SK-N-SH (cell line): ENCODE data around the gene HOXC10. TPM values are rescaled to one million over a fixed set of nuclear protein-coding genes. Genes with fewer than 3 reads are reported as not detected.
A peak's percentile ranks its signal among the peaks of the same experiment; 100 is the strongest.

Experiments used
- CTCF ChIA-PET: fragments of 300-600, 350-600 bp; formaldehyde crosslinking; extraction: SDS; loops from one replicate; lab custom pipeline; 2021; lab: Yijun Ruan, JAX
- POLR2A ChIA-PET: fragments of 350-600 bp; sonication (Branson Sonifier 250); formaldehyde crosslinking; extraction: SDS; loops from one replicate; lab custom pipeline; 2020; ENCODE audit warnings: antibody characterized with exemption, inconsistent platforms; lab: Yijun Ruan, JAX
- DNase-seq: peaks from one replicate; pipeline ENCODE4 v3.0.0; 2012
- H2AFZ ChIP-seq: fragments of 200-600 bp; sonication (generic); 2 replicates; pipeline ENCODE4 v1.8.1; 2016; ENCODE audit warnings: antibody characterized with exemption, mild to moderate bottlenecking, low read depth
- H3F3A ChIP-seq: fragments of 200-600 bp; sonication (generic); replicated peaks from 2 replicates; pipeline ENCODE3; 2016; ENCODE audit warnings: antibody characterized with exemption, mild to moderate bottlenecking; ENCODE audit not compliant: insufficient read depth
- H3K27ac ChIP-seq, 2 experiments: fragments of 200-500 bp in 1 of 2; fragments of 200-600 bp in 1 of 2; sonication (Bioruptor generic) in 1 of 2; sonication (generic), shearing (Covaris generic) in 1 of 2; 2 replicates each; pipeline versions ENCODE4 v1.5.1 to v1.6.1; 2014 to 2016; ENCODE audit warnings: low read depth in 2 of 2, inconsistent platforms in 1 of 2, low read length in 1 of 2, mild to moderate bottlenecking in 1 of 2, mixed read lengths in 1 of 2
- H3K27me3 ChIP-seq: fragments of 200-600 bp; sonication (generic), shearing (Covaris generic); 2 replicates; pipeline ENCODE4 v1.6.1; 2016; ENCODE audit warnings: mixed run types; ENCODE audit not compliant: insufficient read depth
- H3K36me3 ChIP-seq, 2 experiments: fragments of 200-500 bp in 1 of 2; fragments of 200-600 bp in 1 of 2; sonication (Bioruptor generic) in 1 of 2; sonication (generic) in 1 of 2; replicated peaks in 1 of 2; 2 replicates each; pipeline versions ENCODE3 to v1.5.1; 2014 to 2016; ENCODE audit warnings: low read length in 1 of 2, mild to moderate bottlenecking in 1 of 2; ENCODE audit not compliant: insufficient read depth in 2 of 2, control insufficient read depth in 1 of 2
- H3K4me1 ChIP-seq, 2 experiments: fragments of 200-500 bp in 1 of 2; fragments of 200-600 bp in 1 of 2; sonication (Bioruptor generic) in 1 of 2; sonication (generic), shearing (Covaris generic) in 1 of 2; 2 replicates each; pipeline versions ENCODE4 v1.5.1 to v1.6.1; 2014 to 2016; ENCODE audit warnings: low read depth in 1 of 2, low read length in 1 of 2, mixed run types in 1 of 2; ENCODE audit not compliant: insufficient read depth in 2 of 2, control insufficient read depth in 1 of 2
- H3K4me2 ChIP-seq: fragments of 200-600 bp; sonication (generic), shearing (Covaris generic); 2 replicates; pipeline ENCODE4 v1.6.1; 2017; ENCODE audit warnings: mixed run types
- H3K4me3 ChIP-seq, 2 experiments: fragments of 200-500 bp in 1 of 2; fragments of 200-600 bp in 1 of 2; sonication (Bioruptor generic) in 1 of 2; sonication (generic), shearing (Covaris generic) in 1 of 2; 2 replicates each; pipeline versions ENCODE4 v1.5.1 to v1.8.1; 2014 to 2016; ENCODE audit warnings: low read depth in 2 of 2, inconsistent platforms in 1 of 2, low read length in 1 of 2, mild to moderate bottlenecking in 1 of 2, mixed read lengths in 1 of 2, moderate library complexity in 1 of 2
- H3K79me2 ChIP-seq: fragments of 200-600 bp; sonication (generic); 2 replicates; pipeline ENCODE4 v1.8.1; 2017; ENCODE audit warnings: mild to moderate bottlenecking; ENCODE audit not compliant: insufficient read depth
- H3K9ac ChIP-seq: fragments of 200-600 bp; sonication (generic); 2 replicates; pipeline ENCODE4 v1.6.1; 2017; ENCODE audit warnings: mixed run types
- H3K9me2 ChIP-seq: fragments of 200-600 bp; sonication (generic); 2 replicates; pipeline ENCODE4 v1.6.1; 2017; ENCODE audit warnings: mixed run types
- H3K9me3 ChIP-seq: fragments of 200-600 bp; sonication (generic); 2 replicates; pipeline ENCODE4 v1.6.1; 2017; ENCODE audit warnings: mixed run types, mild to moderate bottlenecking, moderate library complexity
- H4K20me1 ChIP-seq: fragments of 200-600 bp; sonication (generic); 2 replicates; pipeline ENCODE4 v1.6.1; 2017; ENCODE audit warnings: mild to moderate bottlenecking, mixed run types; ENCODE audit not compliant: insufficient read depth
- CHD2 ChIP-seq: fragments of 150-350 bp; IDR thresholded peaks from 2 replicates; pipeline ENCODE4 v1.6.1; 2018; ENCODE audit warnings: low read length; ENCODE audit not compliant: partially characterized antibody
- ELF1 ChIP-seq: IDR thresholded peaks from 2 replicates; pipeline ENCODE4 v1.4.0; 2012
- GABPA ChIP-seq: IDR thresholded peaks from 2 replicates; pipeline ENCODE4 v1.4.0; 2012; ENCODE audit warnings: low read depth, mild to moderate bottlenecking
- MEF2A ChIP-seq: IDR thresholded peaks from 2 replicates; pipeline ENCODE4 v1.4.0; 2012; ENCODE audit warnings: low read depth, borderline replicate concordance
- MXI1 ChIP-seq: IDR thresholded peaks from 2 replicates; pipeline ENCODE4 v1.6.1; 2012; ENCODE audit warnings: mild to moderate bottlenecking, low read depth, low read length, improper control_type of control experiment
- NFIC ChIP-seq: IDR thresholded peaks from 2 replicates; pipeline ENCODE4 v1.4.0; 2012; ENCODE audit warnings: borderline replicate concordance
- RFX5 ChIP-seq: IDR thresholded peaks from 2 replicates; pipeline ENCODE4 v1.6.1; 2012; ENCODE audit warnings: mild to moderate bottlenecking, improper control_type of control experiment, low read length
- SIN3A ChIP-seq: IDR thresholded peaks from 2 replicates; pipeline ENCODE4 v1.6.1; 2012; ENCODE audit warnings: low read depth, mild to moderate bottlenecking, low read length, moderate library complexity, borderline replicate concordance
- WGBS: methylation state at CpG from one replicate; pipeline ENCODE4 v1.1.6; 2017; ENCODE audit warnings: low lambda C conversion rate; 5-methylcytosine and 5-hydroxymethylcytosine counted together
- polyA plus RNA-seq, 3 experiments: library from polyadenylated mRNA; depleted of rRNA; stranded (reverse); fragments of >200 nt; gene quantifications; 2 replicates each; pipeline ENCODE4 v1.2.3, GENCODE V29; 2012
- TF ChIP-seq, protein P1 (sequence below): fragments of 150-350 bp; IDR thresholded peaks from 2 replicates; pipeline ENCODE4 v1.6.1; 2017; ENCODE audit warnings: antibody characterized with exemption, low read length, low read depth, borderline replicate concordance
- TF ChIP-seq, protein P2 (sequence below): IDR thresholded peaks from 2 replicates; pipeline ENCODE4 v1.4.0; 2012; ENCODE audit warnings: low read depth, borderline replicate concordance
- TF ChIP-seq, protein P3 (sequence below): IDR thresholded peaks from 2 replicates; pipeline ENCODE4; 2012

The HOXC10 gene
- polyA plus RNA-seq, 1 of the 3 experiments (the other 2 are of a cell fraction), result 0.03 TPM

DNA sequence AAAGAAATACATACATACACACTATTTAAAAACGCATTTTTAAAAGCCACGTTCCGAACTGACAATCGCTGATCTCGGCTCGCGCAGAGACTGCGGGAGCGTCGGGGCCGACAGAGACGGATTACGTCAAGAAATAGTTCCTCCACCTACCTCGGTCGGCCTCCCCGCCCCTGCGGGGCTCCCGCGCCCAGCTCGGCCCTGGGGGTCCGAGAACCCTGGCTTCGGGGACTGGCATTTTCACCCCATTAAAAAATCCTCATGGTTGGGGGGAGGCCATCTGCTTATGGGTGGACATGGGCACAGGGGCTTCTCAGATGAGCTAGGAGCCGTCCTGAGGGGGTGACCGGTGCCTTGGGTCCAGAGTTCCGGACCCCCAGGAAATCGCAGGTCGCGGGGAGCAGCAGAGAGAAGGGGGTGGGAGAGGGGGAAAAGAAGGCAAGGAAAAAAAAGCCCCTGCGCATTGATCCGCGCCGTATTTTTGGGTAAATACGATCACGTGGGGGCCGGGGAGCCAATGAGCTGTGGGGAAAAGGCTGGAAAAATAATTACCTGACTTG lies 14.7 kb downstream of the HOXC10 start:
- Histone ChIP-seq H3K9me3 (no peaks in the 10 kb centered on the region), H3K4me1 (peaks cover 0 to 19% of the 10 kb centered on the region in 2 experiments; a peak in 2 of 4 replicates), H3K4me2 (peak overlapping the region; percentile 99), H3K4me3 (peak overlapping the region; percentile 76 to 80), H3K36me3 (no peaks in the 10 kb centered on the region), H3K27me3 (peaks cover 29% of the 10 kb centered on the region), H3K9me2 (no peaks in the 10 kb centered on the region), H3K9ac (peak overlapping the region; percentile 89), H4K20me1 (no peaks in the 10 kb centered on the region), H3K79me2 (no peaks in the 10 kb centered on the region), H3K27ac (peak overlapping the region in 1 of 2 experiments; percentile 78; a peak in 2 of 4 replicates), H2AFZ (peak overlapping the region; percentile 100), H3F3A (no peaks in the 10 kb centered on the region)
- DNase-seq, result peak; percentile 88
- TF ChIP-seq NFIC (no peak), RFX5 (no peak), MEF2A (no peak), ELF1 (no peak), CHD2 (peak; percentile 46), MXI1 (0 out of 2 replicates have a peak, but pooled peaks have one; percentile 12), GABPA (no peak), SIN3A (no peak)
- TF ChIP-seq, protein P1, sequence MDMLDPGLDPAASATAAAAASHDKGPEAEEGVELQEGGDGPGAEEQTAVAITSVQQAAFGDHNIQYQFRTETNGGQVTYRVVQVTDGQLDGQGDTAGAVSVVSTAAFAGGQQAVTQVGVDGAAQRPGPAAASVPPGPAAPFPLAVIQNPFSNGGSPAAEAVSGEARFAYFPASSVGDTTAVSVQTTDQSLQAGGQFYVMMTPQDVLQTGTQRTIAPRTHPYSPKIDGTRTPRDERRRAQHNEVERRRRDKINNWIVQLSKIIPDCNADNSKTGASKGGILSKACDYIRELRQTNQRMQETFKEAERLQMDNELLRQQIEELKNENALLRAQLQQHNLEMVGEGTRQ, result peak; percentile 75
- TF ChIP-seq, protein P2, sequence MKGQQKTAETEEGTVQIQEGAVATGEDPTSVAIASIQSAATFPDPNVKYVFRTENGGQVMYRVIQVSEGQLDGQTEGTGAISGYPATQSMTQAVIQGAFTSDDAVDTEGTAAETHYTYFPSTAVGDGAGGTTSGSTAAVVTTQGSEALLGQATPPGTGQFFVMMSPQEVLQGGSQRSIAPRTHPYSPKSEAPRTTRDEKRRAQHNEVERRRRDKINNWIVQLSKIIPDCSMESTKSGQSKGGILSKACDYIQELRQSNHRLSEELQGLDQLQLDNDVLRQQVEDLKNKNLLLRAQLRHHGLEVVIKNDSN, result peak; percentile 92
- TF ChIP-seq, protein P3, sequence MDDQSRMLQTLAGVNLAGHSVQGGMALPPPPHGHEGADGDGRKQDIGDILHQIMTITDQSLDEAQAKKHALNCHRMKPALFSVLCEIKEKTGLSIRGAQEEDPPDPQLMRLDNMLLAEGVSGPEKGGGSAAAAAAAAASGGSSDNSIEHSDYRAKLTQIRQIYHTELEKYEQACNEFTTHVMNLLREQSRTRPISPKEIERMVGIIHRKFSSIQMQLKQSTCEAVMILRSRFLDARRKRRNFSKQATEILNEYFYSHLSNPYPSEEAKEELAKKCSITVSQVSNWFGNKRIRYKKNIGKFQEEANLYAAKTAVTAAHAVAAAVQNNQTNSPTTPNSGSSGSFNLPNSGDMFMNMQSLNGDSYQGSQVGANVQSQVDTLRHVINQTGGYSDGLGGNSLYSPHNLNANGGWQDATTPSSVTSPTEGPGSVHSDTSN, result peak; percentile 56
- CTCF ChIA-PET, result interaction anchor here (0.7 to 24.5 kb wide), 20 partner anchors 9 to 400 kb away, joined by 3 to 568 read pairs (median 6); partner anchors contain the start of genes HOXC10, HOXC5 and SMUG1
- under 1% methylated on average over 30 of the region's 35 CpGs for WGBS
- POLR2A ChIA-PET, result interaction anchor here (0.7 to 2.1 kb wide), 5 partner anchors 11 to 208 kb away, joined by 3 to 5 read pairs (median 3); no protein-coding TSS in a partner anchor
